GM19328 (cell line): ENCODE data around the gene HLA-F.
A peak's percentile ranks its signal among the peaks of the same experiment; 100 is the strongest.

Experiments
- ATAC-seq: cut with Tn5 transposase; IDR thresholded peaks from one replicate; pipeline ENCODE4 v1.9.1; 2021; ENCODE audit warnings: mild to moderate bottlenecking, moderate library complexity; ENCODE audit not compliant: unreplicated experiment

Gene HLA-F

DNA sequence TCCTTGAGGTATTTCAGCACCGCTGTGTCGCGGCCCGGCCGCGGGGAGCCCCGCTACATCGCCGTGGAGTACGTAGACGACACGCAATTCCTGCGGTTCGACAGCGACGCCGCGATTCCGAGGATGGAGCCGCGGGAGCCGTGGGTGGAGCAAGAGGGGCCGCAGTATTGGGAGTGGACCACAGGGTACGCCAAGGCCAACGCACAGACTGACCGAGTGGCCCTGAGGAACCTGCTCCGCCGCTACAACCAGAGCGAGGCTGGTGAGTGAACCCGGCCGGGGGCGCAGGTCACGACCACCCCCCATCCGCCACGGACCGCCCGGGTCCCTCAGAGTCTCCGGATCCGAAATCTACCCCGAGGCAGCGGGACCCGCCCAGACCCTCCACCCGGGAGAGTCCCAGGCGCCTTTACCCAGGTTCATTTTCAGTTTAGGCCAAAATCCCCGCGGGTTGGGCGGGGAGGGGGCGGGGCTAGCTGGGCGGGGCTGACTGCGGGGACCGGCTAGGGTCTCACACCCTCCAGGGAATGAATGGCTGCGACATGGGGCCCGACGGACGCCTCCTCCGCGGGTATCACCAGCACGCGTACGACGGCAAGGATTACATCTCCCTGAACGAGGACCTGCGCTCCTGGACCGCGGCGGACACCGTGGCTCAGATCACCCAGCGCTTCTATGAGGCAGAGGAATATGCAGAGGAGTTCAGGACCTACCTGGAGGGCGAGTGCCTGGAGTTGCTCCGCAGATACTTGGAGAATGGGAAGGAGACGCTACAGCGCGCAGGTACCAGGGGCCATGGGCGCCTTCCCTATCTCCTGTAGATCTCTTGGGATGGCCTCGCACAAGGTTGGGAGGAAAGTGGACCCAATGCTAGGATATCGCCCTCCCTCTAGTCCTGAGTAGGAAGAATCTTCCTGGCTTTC is 693 bp downstream of the HLA-F start:
- ATAC-seq = peak; percentile 30

DNA sequence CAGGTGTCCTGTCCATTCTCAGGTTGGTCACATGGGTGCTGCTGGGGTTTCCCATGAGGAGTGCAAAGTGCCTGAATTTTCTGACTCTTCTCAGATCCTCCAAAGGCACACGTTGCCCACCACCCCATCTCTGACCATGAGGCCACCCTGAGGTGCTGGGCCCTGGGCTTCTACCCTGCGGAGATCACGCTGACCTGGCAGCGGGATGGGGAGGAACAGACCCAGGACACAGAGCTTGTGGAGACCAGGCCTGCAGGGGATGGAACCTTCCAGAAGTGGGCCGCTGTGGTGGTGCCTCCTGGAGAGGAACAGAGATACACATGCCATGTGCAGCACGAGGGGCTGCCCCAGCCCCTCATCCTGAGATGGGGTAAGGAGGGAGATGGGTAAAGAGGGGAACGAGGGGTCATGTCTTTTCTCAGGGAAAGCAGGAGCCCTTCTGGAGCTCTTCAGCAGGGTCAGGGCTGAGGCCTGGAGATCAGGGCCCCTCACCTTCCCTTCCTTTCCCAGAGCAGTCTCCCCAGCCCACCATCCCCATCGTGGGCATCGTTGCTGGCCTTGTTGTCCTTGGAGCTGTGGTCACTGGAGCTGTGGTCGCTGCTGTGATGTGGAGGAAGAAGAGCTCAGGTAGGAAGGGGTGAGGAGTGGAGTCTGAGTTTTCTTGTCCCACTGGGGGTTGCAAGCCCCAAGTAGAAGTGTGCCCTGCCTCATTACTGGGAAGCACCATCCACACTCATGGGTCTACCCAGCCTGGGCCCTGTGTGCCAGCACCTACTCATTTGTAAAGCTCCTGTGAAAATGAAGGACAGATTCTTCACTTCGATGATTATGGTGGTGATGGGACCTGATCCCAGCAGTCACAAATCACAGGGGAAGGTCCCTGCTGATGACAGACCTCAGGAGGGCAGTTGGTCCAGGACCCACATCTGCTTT is 2.0 kb downstream of the HLA-F start:
- no peak for ATAC-seq

DNA sequence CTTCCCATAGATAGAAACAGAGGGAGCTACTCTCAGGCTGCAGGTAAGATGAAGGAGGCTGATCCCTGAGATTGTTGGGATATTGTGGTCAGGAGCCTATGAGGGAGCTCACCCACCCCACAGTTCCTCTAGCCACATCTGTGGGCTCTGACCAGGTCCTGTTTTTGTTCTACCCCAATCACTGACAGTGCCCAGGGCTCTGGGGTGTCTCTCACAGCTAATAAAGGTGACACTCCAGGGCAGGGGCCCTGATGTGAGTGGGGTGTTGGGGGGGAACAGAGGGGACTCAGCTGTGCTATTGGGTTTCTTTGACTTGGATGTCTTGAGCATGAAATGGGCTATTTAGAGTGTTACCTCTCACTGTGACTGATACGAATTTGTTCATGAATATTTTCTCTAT is 2.8 kb downstream of the HLA-F start:
- no peak for ATAC-seq

DNA sequence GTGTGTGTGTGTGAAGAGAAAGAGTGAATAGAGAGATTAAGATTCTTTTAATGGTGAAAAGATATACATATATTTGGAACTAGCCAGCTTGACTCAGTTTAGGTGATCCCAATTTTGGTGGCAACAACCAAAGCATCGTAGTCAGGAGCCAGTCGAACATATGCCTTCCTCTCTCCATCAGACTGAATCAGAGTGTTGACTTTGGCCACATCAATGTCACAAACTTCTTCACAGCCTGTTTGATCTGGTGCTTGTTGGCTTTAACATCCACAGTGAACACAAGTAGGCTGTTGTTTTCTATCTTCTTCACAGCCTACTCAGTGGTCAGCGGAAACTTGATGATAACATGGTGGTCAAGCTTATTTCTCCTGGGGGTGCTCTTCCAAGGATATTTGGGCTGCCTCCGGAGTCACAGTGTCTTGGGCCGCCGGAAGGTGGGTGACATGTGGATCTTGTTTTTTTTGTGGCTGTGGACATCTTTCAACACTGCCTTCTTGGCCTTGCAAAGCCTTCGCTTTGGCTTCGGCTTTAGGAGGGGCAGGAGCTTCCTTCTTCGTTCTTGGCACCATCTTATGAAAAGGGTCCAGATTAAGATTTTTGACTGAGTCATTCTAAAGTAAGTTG is 3.4 kb downstream of the HLA-F start:
- no peak for ATAC-seq

DNA sequence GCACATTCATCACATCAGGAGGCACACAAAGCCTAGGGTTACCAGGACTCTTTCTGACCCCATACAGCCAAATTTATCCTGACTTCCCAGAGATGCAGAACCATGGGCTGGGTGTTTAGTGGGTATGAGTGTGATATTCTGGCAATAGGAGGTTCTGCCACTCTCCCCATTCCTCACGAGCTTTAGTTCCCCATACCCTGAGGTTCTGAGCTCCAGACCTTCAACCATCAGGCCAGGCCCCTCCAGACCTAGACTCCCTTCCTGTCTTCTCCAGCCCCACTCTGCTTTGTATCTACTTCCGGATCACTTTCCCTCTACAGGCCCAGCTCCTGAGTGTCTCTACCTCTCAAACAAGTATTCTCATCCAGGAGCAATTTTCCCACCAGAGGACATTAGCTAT is 4.4 kb downstream of the HLA-F start:
- ATAC-seq = no peak

DNA sequence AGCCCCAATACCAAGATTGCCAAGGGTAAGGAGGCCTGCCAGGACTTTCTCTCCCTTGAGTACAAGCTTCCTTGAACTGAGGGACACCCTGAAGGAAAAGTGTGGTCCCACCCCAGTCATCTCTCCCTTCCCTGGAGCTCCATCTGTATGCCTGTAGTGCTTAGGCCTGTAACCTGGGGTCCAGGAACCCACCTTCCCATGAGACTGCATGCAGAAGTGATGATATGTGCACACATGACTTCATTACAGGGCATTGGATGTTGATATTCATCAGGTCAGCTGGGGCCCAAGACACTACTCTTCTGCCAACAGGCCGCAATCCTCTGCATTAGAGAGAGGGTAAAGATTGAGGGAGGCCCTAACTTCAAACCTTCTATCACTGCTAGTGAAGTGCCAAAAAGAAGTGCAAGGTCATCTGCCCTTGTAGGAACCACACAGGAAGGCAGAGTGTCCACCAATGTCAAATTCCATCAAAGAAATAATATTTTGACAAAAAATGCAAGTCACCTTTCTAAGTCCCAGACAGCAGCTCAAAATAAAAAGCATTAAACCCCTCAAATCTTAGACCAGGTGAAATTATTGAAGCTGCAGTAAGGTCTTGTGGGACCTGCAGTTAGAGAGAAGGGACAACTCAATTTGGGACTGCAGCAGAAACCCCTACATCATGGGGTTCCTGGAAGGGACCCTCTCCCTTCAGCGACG is 5.1 kb downstream of the HLA-F start:
- ATAC-seq = no peak

DNA sequence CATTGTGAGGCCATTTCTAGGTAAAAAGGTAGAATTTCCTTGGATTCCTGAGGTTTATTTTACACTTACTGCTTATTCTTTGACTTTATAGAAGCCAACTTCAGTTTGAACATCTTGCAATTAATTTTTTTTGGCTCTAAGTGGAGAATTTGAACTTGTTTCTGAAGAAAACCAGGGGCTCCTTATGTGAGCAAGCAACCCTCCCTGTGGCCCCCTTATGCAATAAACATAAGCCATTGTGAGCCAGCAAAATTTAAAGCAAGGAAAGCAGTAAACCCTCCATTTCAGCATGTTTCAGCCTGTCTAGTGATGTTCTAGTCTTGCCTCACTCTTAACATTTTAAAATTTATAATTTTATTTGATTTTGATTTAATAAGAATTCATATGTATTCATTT is 5.6 kb downstream of the HLA-F start:
- ATAC-seq = no peak

DNA sequence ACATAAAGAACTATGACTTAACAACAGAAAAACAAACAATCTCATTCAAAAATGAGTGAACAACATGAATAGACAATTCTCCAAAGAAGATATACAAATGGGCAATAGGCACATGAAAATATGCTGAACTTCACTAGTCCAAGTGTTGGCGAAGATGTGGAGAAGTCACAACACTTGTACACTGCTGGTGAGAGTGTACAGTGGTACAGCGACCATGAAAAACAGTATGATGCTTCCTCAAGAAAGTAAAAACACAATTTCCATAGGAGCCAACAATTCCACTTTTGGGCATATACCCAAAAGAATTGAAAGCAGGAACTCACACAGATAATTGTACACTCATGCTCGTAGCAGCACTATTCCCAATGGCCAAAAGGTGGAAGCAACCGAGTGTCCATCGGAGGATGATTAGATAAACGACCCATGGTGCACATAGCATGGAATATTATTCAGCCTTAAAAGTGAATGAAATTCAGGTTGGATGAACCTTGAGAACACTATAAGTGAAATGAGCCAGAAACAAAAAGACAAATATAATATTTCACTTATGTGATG is 6.6 kb downstream of the HLA-F start:
- ATAC-seq = no peak

DNA sequence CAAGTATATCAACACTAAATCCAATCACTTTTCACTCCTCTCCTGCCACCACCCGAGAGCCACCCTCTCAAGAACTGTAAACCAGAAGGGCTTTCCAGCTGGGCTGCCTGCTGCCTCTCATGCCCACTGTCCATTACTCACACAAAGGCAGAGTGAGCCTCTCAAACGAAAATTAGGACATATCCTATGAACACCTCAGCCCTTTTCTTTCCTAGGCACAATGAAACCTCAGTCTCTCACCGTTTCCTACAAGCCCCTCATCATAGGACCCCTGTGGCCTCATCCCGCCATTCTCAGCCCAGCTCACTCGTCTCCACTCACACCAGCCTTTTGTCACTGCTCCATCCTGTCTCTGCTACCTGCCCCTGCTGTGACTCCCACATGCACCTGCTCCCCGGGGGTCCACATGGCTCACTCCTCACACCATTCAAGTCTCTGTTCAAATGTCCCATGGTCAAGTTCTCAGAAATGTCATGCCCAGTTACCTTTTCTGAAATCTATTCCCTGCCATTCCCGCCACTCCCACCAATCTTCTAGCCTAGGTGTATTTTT is 7.4 kb downstream of the HLA-F start:
- ATAC-seq = no peak

DNA sequence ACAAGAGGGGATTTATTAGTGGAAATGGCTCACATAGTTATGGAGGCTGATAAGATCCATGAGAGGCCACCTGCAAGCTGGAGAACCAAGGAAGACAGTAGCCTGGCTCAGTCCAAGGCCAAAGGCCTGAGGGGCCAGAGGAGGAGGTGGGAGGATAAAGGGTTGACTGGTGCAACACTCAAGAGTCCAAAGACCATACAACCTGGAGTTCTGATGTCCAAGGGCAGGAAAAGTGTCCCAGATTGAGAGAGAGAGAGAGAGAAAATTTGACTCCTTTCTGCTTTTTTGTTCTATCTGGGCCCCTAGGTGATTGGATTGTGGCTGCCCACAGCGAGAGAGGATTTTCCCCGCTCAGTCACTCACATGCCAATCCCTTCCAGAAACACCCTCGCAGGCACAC is 8.0 kb downstream of the HLA-F start:
- ATAC-seq = no peak

DNA sequence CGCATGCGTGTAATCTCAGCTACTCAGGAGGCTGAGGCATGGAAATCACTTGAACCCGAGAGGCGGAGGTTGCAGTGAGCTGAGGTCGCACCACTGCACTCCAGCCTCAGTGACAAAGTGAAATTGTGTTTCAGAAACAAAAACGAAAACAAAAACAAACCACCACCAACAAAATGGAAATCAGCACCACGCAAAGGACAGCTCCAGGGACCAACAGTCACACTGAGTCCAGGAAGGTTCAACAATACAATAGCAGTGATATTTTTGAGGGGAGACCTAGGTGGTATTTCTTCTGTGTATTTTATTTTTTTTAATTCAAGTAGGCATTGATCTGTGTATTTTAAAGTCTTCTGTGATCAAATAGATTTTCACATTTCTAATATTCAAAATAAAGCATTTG is 9.8 kb downstream of the HLA-F start:
- no peak for ATAC-seq

DNA sequence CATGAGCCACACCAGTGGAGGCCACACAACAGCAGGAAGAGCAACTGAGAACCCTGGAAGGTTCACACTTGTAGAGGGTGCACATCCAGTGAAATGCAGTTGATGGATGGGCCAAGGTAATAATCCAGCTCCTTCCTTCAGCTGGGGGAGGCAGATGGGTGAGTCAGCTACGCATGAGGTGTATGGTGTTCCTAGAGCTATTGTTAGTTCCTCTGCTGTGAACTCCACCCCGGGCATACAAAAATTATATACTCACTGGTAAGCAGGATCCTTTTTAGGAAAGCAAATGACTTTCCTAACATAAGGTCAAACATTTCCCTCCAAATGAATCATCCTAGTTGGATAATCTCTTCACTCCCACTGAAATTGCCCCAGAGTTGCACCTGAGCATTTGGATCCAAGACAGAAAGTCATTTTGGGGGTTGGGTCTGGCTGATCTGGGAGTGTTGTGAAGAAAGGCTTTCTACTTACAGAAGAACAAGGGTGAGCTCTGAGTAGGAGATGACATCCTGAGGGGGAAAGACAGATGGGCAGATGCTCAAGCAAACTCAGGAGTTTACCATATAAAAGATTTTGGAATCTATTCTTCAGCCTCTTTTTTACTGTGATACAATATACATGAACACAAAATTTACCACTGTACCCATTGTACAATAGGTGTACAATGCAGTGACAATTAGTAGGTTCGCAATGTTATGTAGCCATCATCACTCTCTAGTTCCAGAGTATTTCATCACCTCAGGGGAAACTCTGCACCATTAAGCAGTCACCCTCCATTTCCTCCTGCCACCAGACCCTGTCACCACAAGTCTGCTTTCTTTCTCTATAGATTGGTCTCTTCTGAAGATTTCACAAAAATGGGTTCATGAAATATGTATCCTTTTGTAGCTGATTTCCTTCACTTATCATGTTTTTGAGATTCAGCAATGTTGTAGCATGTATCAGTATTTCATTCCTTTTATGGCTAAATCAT is 11.1 kb downstream of the HLA-F start:
- ATAC-seq = no peak

DNA sequence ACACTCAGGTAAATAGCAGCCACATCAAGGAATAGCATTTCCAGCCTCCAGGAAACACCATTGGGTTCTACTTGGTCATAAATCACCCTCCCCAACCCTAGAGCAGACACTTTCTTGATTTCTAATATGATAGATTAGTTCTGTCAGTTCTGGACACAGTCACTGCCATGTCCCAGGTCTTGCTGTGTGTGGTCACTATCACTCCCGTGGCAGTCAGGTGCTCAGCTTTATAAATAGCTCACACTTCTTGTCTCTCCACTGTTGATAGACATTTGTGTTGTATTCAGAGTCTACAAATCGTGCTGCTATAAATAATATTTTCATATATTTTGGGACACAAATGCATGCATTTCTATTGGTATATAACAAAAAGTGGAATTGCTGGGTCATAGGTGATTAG is 13.3 kb downstream of the HLA-F start:
- ATAC-seq = no peak

DNA sequence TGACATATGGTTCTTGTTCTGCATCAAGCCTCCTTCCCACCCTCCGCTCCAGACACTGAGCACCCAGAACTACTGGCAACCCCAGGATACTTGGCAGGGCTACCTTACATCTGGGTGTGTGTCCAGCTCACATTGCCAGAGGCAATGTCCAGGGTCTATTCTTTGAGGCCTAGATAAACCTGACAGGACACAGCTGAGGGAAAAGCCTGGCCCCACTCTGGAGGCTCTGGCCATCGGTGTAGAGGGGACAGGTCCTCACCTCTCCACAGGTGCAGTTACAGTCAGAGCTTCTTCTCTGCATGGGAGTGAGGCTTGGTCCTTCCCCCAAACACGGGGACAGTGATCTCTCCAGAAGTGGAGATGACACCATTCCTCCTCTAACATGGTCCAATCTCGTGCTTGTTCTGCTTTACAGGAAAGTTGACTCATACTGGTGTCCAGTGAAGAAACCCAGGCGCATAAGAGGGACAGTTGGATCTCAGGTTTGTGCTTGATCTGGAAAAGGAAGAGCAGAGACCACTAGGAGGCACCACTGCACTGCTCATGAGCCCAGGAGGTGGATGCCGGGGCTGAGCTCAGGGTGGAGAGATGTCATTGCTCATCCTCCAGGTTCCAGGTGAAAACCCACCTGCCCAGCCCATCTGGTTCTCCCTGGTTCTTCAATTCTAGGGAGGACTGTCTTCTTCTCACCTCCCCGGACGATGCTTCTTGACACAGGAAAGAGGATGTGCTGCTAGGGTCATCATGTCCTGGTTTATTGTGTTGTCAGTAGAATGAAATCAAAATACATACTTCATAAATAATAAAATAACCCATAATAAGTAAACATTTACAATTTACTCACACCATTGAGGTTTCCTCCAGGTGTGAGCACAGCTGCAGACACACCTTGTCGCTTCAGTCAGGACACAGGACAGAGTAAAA is 14.7 kb downstream of the HLA-F start:
- no peak for ATAC-seq

DNA sequence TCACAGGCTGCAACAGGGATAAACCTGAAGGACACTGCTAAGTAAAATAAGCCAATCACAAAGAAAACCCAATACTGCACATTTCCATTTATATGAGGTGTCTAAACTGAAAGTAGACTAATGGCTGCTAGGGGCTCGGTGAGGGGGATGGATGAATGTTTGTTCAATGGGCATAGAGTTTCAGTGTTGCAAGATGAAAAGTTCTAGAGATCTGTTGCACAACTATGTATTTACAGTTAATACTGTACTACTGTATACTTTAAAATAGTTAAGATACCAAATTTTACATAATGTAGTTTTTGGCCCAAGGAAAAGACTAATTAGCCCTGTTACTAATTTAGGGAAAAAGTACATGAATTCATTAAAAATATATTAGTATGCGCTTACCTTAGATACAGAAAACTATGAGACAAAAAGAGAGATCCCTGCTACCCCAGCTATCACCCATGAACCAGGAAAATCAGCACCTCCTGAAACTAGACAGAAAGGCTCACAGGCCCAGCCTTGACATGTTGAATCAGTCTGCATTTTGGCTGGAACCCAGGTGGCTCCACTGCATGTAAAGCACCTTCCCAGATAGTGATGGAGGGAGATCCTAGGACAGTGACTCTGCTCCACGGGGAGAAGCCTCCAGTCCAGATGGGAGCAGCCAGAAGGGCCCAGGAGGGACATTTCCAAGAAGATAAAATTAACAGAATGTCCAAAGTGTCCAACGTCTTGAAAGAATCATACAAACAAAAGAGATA is 16.1 kb downstream of the HLA-F start:
- no peak for ATAC-seq

DNA sequence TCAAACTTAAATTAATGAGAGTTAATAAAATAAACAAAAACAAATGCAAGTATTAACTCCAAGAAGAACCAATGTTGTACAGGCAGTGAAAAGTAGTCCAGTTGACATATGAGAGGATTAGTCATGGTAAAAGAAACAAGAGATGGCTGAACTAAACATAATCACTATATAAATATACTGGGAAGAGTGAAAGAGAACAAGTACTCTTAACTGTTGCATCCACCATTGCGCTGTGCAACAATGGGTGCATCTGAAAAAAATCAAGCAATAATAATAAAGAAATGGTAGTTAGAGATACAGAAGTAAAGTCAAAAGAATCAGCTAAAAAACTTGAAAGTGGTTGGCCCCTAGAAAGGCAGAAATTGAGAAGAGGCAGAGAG is 16.6 kb downstream of the HLA-F start:
- ATAC-seq = no peak

DNA sequence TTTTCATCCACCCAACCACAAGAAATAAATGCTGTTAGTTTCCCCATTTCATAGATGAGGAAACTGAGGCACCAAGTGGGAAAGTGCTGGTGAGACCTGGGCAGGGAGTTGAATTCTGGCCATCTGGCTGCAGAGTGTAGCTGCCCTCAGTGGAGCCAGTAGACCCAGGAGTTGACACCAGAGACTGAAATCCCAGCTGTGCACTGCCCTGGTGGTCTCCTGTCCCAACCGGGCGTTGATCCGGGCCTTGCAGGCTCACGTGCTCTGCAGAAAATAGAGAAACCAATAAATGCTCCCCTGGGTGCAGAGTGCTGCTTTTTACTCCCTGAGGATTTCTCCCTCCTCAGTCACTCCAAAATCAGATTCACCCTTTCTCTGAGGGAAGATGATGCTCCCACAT is 18.4 kb downstream of the HLA-F start:
- ATAC-seq = no peak
